K562 (cell line): ENCODE data around the gene EN1. TPM values are rescaled to one million over a fixed set of nuclear protein-coding genes. Genes with fewer than 3 reads are reported as not detected.

Experiments
- ATAC-seq: fragments of 200-7000 bp; cut with Tn5 transposase; 3 replicates; pipeline ENCODE4 v1.9.1; 2020; ENCODE audit warnings: moderate library complexity
- BruUV-seq: library from RNA; stranded (reverse); fragments of 400-500 nt; replicated peaks from 2 replicates; lab custom pipeline; 2021; lab: Mats Ljungman, UMichigan
- CTCF ChIA-PET: fragments of 300-600 bp; formaldehyde crosslinking; extraction: SDS; loops from one replicate; lab custom pipeline; 2021; ENCODE audit warnings: low intra/inter-chr PET ratio; lab: Yijun Ruan, JAX
- POLR2A ChIA-PET: fragments of 300-600, 350-650 bp; sonication (Branson Sonifier 250); formaldehyde crosslinking; extraction: SDS; loops from one replicate; lab custom pipeline; 2021; ENCODE audit warnings: antibody characterized with exemption, inconsistent platforms; lab: Yijun Ruan, JAX
- DNase-seq, 4 experiments: peaks; one replicate each; pipeline versions ENCODE4 v3.0.0 to v3.0.0-alpha.2; 2011 to 2018; ENCODE audit warnings: low spot score in 3 of 4, mixed read lengths in 3 of 4; ENCODE audit errors: extremely low read depth in 1 of 4
- FAIRE-seq: peaks from 2 replicates; lab custom pipeline; 2011; peaks lifted over from hg19 to GRCh38; lab: Jason Lieb, UNC
- H2AFZ ChIP-seq: 2 replicates; pipeline ENCODE4 v1.6.0; 2011; ENCODE audit warnings: low read depth, low read length, control low read depth, inconsistent platforms
- H3K27ac ChIP-seq: fragments of 200-600 bp; 3 replicates; pipeline ENCODE4 v1.8.0; 2011; ENCODE audit warnings: low read depth, mild to moderate bottlenecking, control low read depth, inconsistent platforms, low read length, moderate library complexity, mixed read lengths; ENCODE audit errors: extremely low read depth
- H3K27me3 ChIP-seq, 2 experiments: fragments of 300-600 bp in 1 of 2; 2 replicates in 1 of 2; 3 replicates in 1 of 2; pipeline versions ENCODE4 v1.6.0 to v1.8.0; 2011; ENCODE audit warnings: inconsistent platforms in 2 of 2, low read length in 2 of 2, mild to moderate bottlenecking in 1 of 2, mixed read lengths in 1 of 2, moderate library complexity in 1 of 2; ENCODE audit not compliant: control insufficient read depth in 2 of 2, insufficient read depth in 2 of 2
- H3K36me3 ChIP-seq: fragments of 300-600 bp; 3 replicates; pipeline ENCODE4 v1.8.0; 2011; ENCODE audit warnings: mild to moderate bottlenecking, low read length, inconsistent platforms; ENCODE audit not compliant: control insufficient read depth, insufficient read depth
- H3K4me1 ChIP-seq, 2 experiments: fragments of 200-600 bp in 1 of 2; replicated peaks in 1 of 2; 2 replicates in 1 of 2; 3 replicates in 1 of 2; pipeline versions ENCODE4 v1.5.1 to v1.8.0; 2011; ENCODE audit warnings: inconsistent platforms in 2 of 2, low read length in 2 of 2, mild to moderate bottlenecking in 1 of 2, mixed read lengths in 1 of 2, moderate library complexity in 1 of 2; ENCODE audit not compliant: control insufficient read depth in 2 of 2, insufficient read depth in 2 of 2
- H3K4me2 ChIP-seq: 2 replicates; pipeline ENCODE4 v1.6.1; 2011; ENCODE audit warnings: low read length, control low read depth, inconsistent platforms, mixed read lengths; ENCODE audit not compliant: insufficient read depth
- H3K4me3 ChIP-seq: fragments of 200-600 bp; sonication (generic), shearing (Covaris generic); 2 replicates; pipeline ENCODE4 v1.5.1; 2016; ENCODE audit warnings: control low read depth, inconsistent platforms
- H3K79me2 ChIP-seq: fragments of 200-600 bp; 3 replicates; pipeline ENCODE4 v1.8.0; 2011; ENCODE audit warnings: low read length, inconsistent platforms; ENCODE audit not compliant: control insufficient read depth, insufficient read depth
- H3K9ac ChIP-seq, 2 experiments: 2 replicates each; pipeline versions ENCODE4 v1.6.0 to v1.6.1; 2011; ENCODE audit warnings: low read depth in 2 of 2, low read length in 2 of 2, control low read depth in 1 of 2, inconsistent platforms in 1 of 2, mild to moderate bottlenecking in 1 of 2, mixed read lengths in 1 of 2; ENCODE audit not compliant: insufficient read depth in 1 of 2
- H3K9me1 ChIP-seq: one replicate; pipeline ENCODE4 v1.6.0; 2011; ENCODE audit warnings: inconsistent platforms, mild to moderate bottlenecking, low read length, moderate library complexity; ENCODE audit not compliant: control insufficient read depth, insufficient read depth
- H3K9me3 ChIP-seq: replicated peaks from 2 replicates; pipeline ENCODE4 v1.5.1; 2011; ENCODE audit warnings: low read depth, low read length, inconsistent platforms; ENCODE audit not compliant: control insufficient read depth, insufficient read depth
- H4K20me1 ChIP-seq: replicated peaks from 2 replicates; pipeline ENCODE4 v1.6.1; 2011; ENCODE audit warnings: low read length, inconsistent platforms, mixed read lengths; ENCODE audit not compliant: control insufficient read depth, insufficient read depth
- EHMT2 ChIP-seq: fragments of 450-650 bp; IDR thresholded peaks from 2 replicates; pipeline ENCODE4 v1.6.1; 2018; ENCODE audit warnings: antibody characterized with exemption
- FOXK1 ChIP-seq: sonication (generic); formaldehyde crosslinking; IDR thresholded peaks from 2 replicates; pipeline ENCODE4 v1.8.0; 2022; ENCODE audit warnings: missing genetic modification reagents, mild to moderate bottlenecking, borderline replicate concordance
- KLF1 ChIP-seq: fragments of 450-650 bp; IDR thresholded peaks from 2 replicates; pipeline ENCODE4 v1.6.1; 2016; ENCODE audit warnings: missing genetic modification characterization, missing compliant biosample characterization
- NCOR1 ChIP-seq: fragments of 450-650 bp; IDR thresholded peaks from 2 replicates; pipeline ENCODE4 v1.6.1; 2016; ENCODE audit warnings: mild to moderate bottlenecking, moderate library complexity
- PHF8 ChIP-seq: fragments of 200-600 bp; sonication (generic); IDR thresholded peaks from 2 replicates; pipeline ENCODE4 v1.6.1; 2012; ENCODE audit warnings: mixed run types, mild to moderate bottlenecking, inconsistent platforms, low read length, moderate library complexity, borderline replicate concordance
- POLR2AphosphoS2 ChIP-seq: IDR thresholded peaks from 2 replicates; pipeline ENCODE4 v1.6.1; 2012; ENCODE audit warnings: low read length, improper control_type of control experiment
- PYGO2 ChIP-seq: fragments of 450-650 bp; IDR thresholded peaks from 2 replicates; pipeline ENCODE4 v1.6.1; 2016; ENCODE audit warnings: mild to moderate bottlenecking, missing genetic modification characterization, moderate library complexity, missing compliant biosample characterization
- RB1 ChIP-seq: fragments of 450-650 bp; IDR thresholded peaks from 2 replicates; pipeline ENCODE4 v1.6.1; 2017; ENCODE audit warnings: low read depth, mild to moderate bottlenecking
- RBM22 ChIP-seq: fragments of 200-400 bp; formaldehyde crosslinking; IDR thresholded peaks from 2 replicates; pipeline ENCODE4 v1.6.1; 2018; ENCODE audit warnings: low read length, low read depth; ENCODE audit not compliant: poor library complexity, severe bottlenecking
- RNF2 ChIP-seq: sonication (generic); IDR thresholded peaks from 2 replicates; pipeline ENCODE4 v1.6.1; 2016
- SFPQ ChIP-seq: fragments of 200-400 bp; formaldehyde crosslinking; IDR thresholded peaks from 2 replicates; pipeline ENCODE4 v1.6.1; 2017; ENCODE audit warnings: mild to moderate bottlenecking, low read depth, low read length, moderate library complexity
- TFE3 ChIP-seq: fragments of 450-650 bp; formaldehyde crosslinking; IDR thresholded peaks from 2 replicates; pipeline ENCODE4 v1.4.0; 2020; ENCODE audit warnings: mild to moderate bottlenecking, mixed read lengths
- TGIF2 ChIP-seq: sonication (generic); formaldehyde crosslinking; IDR thresholded peaks from 2 replicates; pipeline ENCODE4 v1.8.1; 2022; ENCODE audit warnings: mild to moderate bottlenecking, missing genetic modification reagents, moderate library complexity
- ZNF24 ChIP-seq: fragments of 450-650 bp; IDR thresholded peaks from 2 replicates; pipeline ENCODE4 v1.6.1; 2016
- ZSCAN32 ChIP-seq: fragments of 450-650 bp; formaldehyde crosslinking; IDR thresholded peaks from 2 replicates; pipeline ENCODE4 v1.4.0; 2020; ENCODE audit warnings: mild to moderate bottlenecking, moderate library complexity
- WGBS: fragments of 100-300 bp; shearing (Covaris generic); methylation state at CpG from one replicate; pipeline ENCODE4 v1.1.6; 2016; ENCODE audit warnings: low coverage, mixed read lengths; ENCODE audit not compliant: insufficient coverage; ENCODE audit errors: missing lambda C conversion rate; 5-methylcytosine and 5-hydroxymethylcytosine counted together
- in situ Hi-C: fragments of 300-500 bp; cut with MboI; formaldehyde crosslinking; loops from 4 replicates; pipeline ENCODE4 v1.15.0; 2018; ENCODE audit warnings: inconsistent platforms, mixed read lengths
- intact Hi-C: fragments of 100-400 bp; cut with micrococcal nuclease; formaldehyde crosslinking; loops from 2 replicates; pipeline ENCODE4 v1.14.2; 2022
- polyA plus RNA-seq, 8 experiments: library from polyadenylated mRNA; depleted of rRNA in 4 of 8; stranded (reverse) in 5 of 8; unstranded in 3 of 8; fragments of >200 nt; fragmentation: Nextera tagmentation in 2 of 8; fragmentation: Illumina TruSeq in 1 of 8; extraction: Ambion mirVana in 2 of 8; extraction: Trizol in 1 of 8; gene quantifications; 2 replicates each; pipeline versions ENCODE4 v1.2.1 to v1.2.3, GENCODE V29; 2011 to 2014; ENCODE audit warnings: inconsistent platforms in 1 of 8, missing spikeins in 1 of 8
- total RNA-seq, 7 experiments: library from RNA; depleted of rRNA in 6 of 7; stranded (reverse); fragments of >200 nt in 6 of 7; fragmentation: Illumina TruSeq in 2 of 7; extraction: Trizol in 2 of 7; gene quantifications; 2 replicates each; pipeline versions ENCODE4 v1.2.1 to v1.2.3, GENCODE V29; 2011 to 2021; ENCODE audit warnings: low replicate concordance in 1 of 7
- TF ChIP-seq, protein P1 (sequence below): sonication (generic); formaldehyde crosslinking; IDR thresholded peaks from 2 replicates; pipeline ENCODE4 v1.8.1; 2022; ENCODE audit warnings: missing genetic modification reagents
- TF ChIP-seq, protein P2 (sequence below): fragments of 250-450 bp; sonication (Bioruptor Pico); IDR thresholded peaks from 2 replicates; pipeline ENCODE4 v1.5.0; 2021

Gene EN1
- total and polyA plus RNA-seq, 9 of the 15 experiments (the other 6 are each of a cell fraction or from before 2014, with no cell fraction given), result 0.06 to 2.0 (median 0.51) TPM

DNA sequence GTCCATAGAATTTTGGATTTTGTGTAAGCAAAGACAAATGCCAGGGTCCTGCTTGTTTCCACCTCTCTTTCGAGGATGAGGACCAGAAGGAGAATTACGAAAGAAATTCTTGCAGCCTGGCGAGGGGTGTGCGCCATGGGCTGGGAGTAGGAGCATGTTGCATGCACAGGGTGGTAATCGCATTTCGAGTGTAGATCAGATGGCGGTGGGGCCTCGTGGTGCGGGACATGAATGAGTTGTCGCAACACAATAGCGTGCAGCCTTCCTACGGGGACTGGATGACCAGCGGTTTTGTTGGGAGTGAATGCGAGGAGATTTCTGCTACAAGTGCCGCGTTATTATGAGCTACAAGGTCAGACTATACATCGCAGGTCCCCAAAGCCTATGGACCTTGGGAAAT lies 4.2 kb upstream of the EN1 start:
- no peak for FAIRE-seq
- POLR2A ChIA-PET, result no interaction called here
- H3K27ac ChIP-seq, result no peak overlapping the region
- 49% methylated on average over 17 of the region's 17 CpGs for whole genome bisulfite sequencing
- no peak overlapping the region for H2AFZ ChIP-seq
- no peaks in the 10 kb centered on the region for H3K36me3 ChIP-seq
- no peak for ATAC-seq
- TF ChIP-seq FOXK1 (CRISPR knock-in tag), result no peak
- TF ChIP-seq SFPQ, result no peak
- no peak for TF ChIP-seq POLR2AphosphoS2
- no peak for TF ChIP-seq PHF8
- TF ChIP-seq KLF1, result no peak
- no peak for TF ChIP-seq RBM22
- no peak for TF ChIP-seq PYGO2 (tag)
- no peak for TF ChIP-seq EHMT2
- no peak for TF ChIP-seq NCOR1
- TF ChIP-seq ZSCAN32, result no peak
- TF ChIP-seq, protein P1, sequence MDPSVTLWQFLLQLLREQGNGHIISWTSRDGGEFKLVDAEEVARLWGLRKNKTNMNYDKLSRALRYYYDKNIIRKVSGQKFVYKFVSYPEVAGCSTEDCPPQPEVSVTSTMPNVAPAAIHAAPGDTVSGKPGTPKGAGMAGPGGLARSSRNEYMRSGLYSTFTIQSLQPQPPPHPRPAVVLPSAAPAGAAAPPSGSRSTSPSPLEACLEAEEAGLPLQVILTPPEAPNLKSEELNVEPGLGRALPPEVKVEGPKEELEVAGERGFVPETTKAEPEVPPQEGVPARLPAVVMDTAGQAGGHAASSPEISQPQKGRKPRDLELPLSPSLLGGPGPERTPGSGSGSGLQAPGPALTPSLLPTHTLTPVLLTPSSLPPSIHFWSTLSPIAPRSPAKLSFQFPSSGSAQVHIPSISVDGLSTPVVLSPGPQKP (CRISPR knock-in tag), result no peak
- TF ChIP-seq ZNF24, result no peak
- TF ChIP-seq, protein P2, sequence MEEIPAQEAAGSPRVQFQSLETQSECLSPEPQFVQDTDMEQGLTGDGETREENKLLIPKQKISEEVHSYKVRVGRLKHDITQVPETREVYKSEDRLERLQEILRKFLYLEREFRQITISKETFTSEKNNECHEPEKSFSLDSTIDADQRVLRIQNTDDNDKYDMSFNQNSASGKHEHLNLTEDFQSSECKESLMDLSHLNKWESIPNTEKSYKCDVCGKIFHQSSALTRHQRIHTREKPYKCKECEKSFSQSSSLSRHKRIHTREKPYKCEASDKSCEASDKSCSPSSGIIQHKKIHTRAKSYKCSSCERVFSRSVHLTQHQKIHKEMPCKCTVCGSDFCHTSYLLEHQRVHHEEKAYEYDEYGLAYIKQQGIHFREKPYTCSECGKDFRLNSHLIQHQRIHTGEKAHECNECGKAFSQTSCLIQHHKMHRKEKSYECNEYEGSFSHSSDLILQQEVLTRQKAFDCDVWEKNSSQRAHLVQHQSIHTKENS (CRISPR knock-in tag), result no peak
- TF ChIP-seq RNF2, result no peak
- TF ChIP-seq TFE3 (CRISPR knock-in tag), result no peak
- no peak for TF ChIP-seq RB1
- no peak for TF ChIP-seq TGIF2 (CRISPR knock-in tag)
- H3K9me1 ChIP-seq, result no peaks in the 10 kb centered on the region
- H3K4me1 ChIP-seq, result peaks cover 2 to 28% of the 10 kb centered on the region in 2 experiments; a peak in 2 of 5 replicates
- no peak overlapping the region for H3K9ac ChIP-seq
- intact Hi-C loops, result no loop called here
- no peak overlapping the region for H3K4me2 ChIP-seq
- in situ Hi-C loops, result no loop called here
- no peaks in the 10 kb centered on the region for H4K20me1 ChIP-seq
- no peaks in the 10 kb centered on the region for H3K9me3 ChIP-seq
- no peaks in the 10 kb centered on the region for H3K79me2 ChIP-seq
- CTCF ChIA-PET, result no interaction called here
- BruUV-seq, result no TSS peak
- H3K27me3 ChIP-seq, result peaks cover 0 to 1% of the 10 kb centered on the region in 2 experiments; a peak in 1 of 5 replicates
- no peak for DNase-seq
- no peak overlapping the region for H3K4me3 ChIP-seq
